NCI-H345 (cell line): ENCODE data around the gene CAMK2A.

Experiments used
- DNase-seq: peaks from one replicate; lab custom pipeline; 2025; lab: John Stamatoyannopoulos, UW

The CAMK2A gene

DNA sequence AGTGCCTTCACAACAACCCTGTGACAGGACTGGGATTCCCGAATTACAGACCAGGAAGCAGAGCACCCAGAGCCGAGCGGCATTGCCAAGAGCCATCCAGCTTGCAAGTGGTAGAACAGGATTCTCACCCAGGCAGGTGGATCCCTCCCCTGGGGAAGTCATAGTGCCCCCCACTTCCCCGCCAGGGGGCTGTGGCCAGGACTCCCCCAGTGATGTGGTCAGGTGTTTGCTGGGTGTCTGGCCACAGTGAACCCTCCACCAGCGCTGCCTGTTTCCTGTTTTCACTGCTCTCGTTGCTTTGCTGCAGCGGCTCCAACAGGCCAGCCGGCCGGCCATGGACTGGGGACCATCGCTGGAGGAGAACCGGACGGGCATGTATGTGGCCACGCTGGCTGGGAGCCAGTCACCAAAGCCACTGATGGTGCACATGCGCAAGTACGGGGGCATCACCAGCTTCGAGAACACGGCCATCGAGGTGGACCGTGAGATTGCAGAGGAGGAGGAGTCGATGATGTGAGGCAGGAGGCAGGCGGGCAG, 80.4 kb downstream of the CAMK2A start:
- DNase-seq = no peak

DNA sequence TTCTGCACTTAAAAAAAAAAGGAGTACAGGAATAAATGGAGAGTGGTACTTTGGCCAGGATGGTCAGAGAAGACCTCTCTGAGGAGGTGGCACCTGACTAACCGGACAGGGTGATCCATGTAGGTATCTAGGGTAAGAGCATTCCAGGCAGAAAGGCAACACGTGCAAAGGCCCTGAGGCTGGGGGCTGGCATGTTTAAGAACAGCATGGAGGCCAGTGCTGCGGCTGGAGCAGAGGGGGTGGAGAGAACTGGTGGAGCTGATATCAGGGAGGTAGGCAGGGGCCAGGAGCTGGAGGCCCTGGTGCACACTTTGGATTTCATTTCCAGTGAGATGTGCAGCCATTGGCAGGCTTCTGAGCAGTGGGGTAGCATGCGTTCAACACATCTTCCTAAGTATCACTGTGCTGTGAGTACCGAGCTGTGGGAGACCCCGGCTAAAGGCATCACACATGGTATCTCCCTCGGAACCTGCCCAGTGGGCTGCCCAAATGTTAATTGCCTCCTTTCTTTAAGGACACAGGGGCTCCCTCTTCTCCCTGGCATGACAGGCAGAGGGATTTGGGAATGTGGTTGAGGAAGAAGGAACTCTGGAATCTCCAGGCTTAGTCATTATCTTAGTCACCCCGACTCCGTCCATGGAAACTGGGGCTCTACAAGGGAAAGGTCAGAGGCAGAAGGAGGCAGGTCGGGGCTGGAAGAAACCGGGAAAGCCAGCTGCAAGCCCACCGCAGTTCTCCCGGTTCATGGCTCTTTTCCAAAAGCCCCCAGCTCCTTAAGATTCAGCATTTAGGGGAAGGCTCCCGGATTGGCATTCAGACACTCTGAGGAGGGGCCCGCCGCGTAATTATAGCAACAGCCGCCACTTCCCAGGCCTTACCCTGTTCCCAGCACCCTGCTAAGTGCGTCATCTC, 81.1 kb downstream of the CAMK2A start:
- DNase-seq = no peak

DNA sequence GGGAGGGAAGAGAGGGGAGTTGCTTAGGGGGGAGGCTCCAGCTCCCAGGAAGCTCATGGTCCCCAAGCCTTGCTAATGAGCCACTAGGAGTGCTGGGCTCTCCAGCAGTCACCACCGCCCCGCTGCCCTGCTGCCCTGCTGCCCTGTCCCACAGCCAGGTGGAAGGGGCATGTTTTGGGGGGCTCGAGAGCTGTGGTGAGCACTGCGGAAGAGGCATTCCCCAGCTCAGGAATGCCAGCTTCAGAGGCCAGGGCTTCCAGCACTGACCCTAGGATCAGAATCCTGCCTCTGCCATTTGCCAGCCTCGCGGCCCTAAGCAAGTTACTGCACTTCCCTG, 82.8 kb downstream of the CAMK2A start:
- DNase-seq = no peak

DNA sequence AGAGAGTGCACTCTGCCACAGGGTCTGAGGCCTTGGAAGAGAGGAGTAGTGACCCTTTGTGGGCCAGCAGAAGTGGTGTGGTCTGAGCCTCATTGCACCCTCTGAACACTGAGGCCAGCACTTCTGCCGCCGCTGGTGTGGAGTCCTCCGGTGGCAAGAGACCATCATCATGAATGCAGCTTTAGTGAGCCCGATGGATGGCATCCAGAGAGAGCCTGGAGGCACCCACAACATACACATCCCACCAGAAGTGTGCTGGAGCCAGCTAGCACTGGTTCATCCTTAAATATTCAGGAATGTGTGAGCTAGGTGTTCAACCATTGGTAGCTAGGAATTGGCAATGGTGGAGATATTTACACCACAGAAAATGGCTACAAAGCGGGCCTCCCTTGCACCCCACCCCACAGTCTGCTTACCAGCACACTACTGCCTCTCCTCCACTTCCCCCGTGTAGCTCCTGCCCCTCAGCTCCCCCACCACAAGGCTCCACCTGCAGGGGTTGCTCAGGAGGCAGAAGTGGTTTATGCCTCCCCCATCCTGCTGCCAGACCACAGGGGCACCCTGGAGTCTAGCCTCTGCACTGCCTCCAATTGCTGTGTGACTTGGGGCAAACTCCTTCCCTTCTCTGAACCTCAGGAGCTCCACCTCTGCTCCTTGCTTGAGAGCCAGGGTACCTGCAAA, 83.3 kb downstream of the CAMK2A start:
- no peak for DNase-seq

DNA sequence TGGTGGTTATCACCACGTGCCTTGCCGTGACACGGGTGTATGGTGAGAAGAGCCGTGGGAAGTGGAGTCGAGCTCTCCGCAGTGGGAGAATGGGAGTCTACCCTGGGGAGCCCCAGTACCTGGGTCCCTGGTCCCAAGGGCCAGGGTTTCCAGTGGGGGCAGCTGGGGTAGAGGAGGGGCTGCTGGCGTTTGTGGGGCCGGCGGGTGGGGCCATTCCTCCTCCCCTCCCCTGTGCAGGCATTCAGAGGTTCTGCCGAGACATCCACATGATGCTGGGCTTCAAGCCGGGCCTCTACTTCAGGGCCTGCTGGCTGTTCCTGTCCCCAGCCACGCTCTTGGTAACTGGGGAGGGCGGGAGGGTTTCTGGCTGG, 85.0 kb downstream of the CAMK2A start:
- DNase-seq = no peak

DNA sequence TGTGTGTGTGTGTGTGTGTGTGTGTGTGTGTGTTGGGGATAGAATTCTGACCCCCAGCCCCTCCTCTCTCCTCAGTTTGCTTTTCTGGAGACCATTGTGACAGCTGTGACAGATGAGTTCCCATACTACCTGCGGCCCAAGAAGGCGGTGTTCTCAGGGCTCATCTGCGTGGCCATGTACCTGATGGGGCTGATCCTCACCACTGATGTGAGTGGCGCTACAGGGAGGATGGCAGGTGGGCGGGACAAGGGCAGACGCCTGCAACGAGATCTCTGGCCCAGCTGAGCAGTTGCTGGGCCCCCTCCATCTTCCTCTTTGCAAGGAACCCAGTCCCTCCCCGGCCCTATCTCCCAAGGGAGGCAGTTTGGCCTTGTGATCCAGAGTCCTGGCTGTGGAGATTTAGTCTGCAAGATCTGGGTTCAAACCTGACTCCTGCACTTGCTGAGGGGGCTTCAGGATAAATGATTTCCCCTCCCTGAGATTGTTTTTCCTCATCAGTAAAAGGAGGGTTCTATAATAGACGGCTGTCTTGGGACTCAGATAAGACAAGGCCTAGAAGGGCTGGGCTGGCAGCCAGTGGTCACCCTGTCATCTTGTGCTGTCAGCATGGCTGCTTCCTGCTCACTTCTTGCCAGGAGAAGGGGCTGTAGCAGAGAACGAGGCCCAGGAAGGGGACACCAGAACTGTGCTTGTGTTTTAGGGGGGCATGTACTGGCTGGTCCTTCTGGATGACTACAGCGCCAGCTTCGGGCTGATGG, 85.6 kb downstream of the CAMK2A start:
- no peak for DNase-seq

DNA sequence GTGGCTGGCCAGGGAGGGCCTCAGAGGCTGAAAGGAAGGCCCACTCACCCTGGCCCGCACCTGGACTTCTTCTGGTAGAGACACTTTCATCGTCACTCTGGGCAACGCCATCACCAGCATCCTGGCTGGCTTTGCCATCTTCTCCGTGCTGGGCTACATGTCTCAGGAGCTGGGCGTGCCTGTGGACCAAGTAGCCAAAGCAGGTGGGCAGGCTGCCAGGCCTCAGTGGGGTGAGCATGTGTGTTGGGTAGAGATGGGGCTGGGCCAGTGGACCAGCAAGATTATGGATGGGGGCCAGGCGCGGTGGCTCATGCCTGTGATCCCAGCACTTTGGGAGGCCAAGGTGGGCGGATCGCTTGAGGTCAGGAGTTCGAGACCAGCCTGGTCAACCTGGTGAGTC, 87.1 kb downstream of the CAMK2A start:
- no peak for DNase-seq

DNA sequence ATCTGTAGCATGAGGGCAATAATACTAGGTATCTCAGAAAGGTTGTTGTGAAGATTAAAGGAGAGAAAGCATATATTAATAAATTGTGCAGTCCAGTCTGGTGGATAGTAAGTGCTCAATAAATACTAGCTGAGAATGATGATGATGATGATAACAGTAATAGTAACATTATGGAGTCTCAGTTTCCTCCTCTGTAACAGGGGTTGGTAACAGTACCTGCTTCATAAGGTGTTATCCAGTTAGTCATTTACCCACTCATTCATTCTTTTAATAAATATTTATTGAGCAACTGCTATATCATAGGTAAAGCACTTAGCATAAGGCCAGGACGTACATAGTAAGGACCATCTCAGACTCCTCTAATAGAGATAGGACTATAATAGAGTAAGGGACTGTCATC, 92.1 kb downstream of the CAMK2A start:
- no peak for DNase-seq

DNA sequence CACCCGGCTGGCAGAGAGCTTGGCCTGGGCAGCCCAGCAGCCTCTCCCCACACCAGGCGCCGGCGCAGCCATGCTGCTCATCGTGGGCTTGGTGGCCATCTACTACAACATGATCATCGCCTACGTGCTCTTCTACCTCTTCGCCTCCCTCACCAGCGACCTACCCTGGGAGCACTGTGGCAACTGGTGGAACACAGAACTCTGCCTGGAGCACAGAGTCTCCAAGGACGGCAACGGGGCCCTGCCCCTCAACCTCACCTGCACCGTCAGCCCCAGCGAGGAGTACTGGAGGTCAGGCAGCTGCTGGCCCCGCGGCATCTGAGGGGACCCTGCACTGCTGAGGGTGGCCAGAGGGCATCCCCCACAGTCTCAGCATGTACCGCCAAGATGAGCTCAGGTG, 92.6 kb downstream of the CAMK2A start:
- no peak for DNase-seq

DNA sequence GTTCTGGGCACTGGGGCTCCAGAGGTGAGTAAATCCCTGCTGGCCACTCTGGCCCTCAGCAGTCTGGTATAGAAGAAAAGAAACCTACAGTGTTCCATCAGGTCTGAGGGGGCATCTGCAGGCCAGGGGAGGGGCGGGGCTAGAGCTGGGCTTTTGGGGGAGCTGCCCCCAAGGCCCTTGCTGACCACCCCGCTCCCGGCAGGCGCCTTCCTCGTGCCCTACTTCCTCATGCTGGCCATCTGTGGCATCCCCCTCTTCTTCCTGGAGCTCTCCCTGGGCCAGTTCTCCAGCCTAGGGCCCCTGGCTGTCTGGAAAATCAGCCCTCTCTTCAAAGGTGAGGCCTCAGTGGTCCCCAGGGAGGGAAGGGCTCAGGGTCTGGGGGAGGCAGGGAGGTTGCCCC, 93.1 kb downstream of the CAMK2A start:
- no peak for DNase-seq

DNA sequence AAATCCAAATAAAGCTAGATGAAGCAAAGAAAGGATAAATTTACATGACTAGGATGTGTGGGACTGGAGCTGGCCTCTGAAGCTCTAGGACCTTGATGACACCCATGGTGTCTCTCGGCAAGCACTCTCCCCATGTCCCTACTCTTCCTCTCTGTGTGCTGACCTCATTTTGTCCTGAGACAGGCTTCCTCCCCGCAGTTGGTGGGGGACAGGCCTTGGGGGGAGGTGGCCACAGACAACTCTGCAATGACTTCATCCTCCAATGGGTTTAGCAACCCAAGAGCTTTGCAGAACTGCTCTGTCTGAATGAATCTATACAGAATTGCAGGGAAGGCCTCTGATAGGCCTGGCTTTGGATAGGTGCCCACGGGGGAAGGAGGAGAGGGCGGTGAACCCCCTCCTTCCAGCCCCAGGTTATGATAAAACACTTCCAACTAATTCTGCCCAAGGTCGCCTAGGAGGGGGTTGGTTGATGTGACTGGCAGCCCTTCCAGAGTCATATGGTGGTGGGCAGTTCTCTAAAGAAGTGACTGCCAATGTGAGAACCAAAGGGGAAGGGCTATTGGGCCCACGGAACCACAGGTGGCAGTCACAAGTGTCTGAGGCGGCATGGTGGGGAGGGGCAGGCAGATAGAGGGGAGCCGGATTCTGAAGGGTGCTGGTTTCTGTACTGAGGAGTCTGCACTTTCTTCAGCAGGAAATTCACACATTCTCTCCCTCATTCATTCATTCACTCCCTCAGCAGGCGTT, 93.7 kb downstream of the CAMK2A start:
- DNase-seq = no peak

DNA sequence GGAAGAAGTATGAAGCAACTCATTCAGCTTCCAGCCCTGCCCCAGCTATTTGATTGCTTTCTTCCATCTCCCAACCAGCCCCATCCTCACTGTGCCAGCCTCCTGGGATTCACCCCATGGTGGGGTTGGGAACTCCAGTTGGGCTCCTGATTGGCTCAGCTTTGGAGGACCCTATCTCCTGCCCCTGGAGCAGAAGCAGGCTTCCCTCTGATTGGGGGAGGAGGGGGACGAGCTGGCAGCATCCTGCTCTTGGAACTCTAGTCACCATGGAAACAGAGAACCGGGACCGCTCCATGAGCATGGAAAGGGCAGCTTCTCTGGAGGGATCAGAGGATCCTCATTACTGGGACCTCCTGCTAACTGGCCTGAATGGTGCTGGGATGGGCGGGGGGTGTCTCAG, 97.1 kb downstream of the CAMK2A start:
- no peak for DNase-seq

DNA sequence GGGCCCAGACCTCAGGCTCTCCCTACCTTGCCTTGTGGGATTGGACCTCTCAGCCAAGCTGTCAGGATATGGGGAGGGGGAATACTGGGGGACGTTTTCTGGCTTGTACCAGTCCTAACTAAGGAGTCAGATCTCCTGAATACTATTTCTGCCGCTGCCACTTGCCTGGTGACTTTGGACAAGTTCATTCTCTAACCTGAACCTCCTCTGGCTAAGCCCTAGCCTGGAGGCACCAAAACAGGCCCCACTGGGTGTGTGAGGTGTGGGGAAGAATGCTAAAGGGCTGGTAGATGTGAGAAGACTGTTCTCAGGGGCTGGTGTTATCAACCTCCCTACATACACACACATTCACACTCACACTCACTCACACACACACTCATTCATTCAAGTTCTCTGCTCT, 98.6 kb downstream of the CAMK2A start:
- DNase-seq = no peak

DNA sequence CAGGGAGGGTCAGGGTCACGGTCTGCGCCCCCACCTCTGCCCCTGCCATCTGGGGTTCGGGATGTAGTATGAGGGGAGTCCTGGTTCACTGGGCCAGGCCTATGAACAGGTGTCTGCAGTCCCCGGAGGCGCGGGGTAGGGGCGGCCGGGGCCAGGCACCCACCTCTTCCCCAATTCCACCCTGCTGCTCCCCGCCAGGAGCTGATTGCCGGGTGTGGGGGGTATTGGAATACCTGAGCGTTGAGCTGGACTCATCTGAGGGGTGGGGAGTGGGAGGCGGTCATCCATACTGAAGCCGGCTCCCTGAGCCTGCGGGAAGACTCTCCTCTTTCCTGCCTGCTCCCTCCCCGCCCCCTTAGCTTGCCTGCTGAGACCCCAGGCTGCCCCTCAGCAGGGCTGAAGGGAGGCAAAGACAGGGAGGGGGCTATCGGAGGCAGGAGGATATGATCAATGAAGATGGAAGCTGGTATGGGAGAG, 99.0 kb downstream of the CAMK2A start:
- DNase-seq = no peak

DNA sequence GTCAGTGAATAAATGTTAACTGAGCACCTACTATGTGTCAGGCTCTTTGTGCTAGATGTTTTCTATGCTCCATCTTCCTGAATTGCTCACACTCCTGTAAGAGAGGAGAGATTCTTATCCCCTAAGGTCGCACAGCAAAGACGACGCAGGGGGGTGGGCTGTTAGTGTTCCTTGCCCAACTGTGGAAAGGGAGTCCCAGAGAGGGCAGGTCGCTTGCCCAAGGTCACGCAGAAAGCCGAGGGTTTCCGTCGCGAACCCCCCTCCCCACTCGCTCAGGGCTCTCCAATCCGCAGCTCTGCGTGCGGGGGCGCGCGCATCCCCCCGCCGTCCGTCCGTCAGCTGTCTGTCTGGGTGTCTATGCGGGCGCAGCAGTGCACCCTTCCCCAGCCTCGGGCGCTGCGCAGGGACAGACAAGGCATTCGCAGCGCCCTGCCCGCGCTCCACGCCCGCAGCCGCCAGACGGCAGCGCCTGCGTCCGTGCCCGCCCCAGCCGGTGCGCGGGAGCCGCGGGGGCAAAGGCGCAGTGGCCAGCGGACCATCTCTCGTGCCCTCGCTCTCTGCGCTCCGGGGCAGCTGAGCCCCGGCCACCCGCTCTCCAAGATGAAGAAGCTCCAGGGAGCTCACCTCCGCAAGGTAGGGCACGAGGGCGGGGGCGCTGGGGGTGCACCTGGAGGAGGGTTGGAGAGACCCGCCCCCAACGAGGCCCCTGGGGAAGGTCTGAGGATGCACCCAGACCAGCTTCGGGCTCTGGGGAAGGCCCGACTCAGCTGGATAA, 99.7 kb downstream of the CAMK2A start, which contains the start of gene SLC6A7:
SLC6A7 (plus strand) TSS at position 335 of the 775 bp plus-strand sequence; CDS start at position 601, 266 bp downstream.
- DNase-seq = no peak

DNA sequence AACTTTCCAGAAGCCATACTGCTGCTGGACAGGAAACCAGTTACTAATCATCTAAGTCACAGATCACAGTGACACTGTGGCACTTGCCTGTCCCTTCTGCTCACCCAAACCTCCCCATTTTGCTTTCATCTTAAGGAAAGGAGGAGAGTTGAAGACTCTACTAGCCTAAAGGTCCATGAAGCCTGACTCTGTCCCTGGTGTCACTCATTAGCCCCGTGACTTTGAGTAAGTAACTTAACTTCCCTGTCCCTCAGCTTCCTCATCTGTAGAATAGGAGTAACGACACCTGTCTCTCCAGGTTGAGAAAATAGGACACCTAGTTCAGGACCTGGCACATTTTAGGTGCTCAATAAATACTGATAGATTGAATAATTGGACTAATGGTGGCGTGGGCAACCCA, 100.2 kb downstream of the CAMK2A start:
- DNase-seq = no peak

DNA sequence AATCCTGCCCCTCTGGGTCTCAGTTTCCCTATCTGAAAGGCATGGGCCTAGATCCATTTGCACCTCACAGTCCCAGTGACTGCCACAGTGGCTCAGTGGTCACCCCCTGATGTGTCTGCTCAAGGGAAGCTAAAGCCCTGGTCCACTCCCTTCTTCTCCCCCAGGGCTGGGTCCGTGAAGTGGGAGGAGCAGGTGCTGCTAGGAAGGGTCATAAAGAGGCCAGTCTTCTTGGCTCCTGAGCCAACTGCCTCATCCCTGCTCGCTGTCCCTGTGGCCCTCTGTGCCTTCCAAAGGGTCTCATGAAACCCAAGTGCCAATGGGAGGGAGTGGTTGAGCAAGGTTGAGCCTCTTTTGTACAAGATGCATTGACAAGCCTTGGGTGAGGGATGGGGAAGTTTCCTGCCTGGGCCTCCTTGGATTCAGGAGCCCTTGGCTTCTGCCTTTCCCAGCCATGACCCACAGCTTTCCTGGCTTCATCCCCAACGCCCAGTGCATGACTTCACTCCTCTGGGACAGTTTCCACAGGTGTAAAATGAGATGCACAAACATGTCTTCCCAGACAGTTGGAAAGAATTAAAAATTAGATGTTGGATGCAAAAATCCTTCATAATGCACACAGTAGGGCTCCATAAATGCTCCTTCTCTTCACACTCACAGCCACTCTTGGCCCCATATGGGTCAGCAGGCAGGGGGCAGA, 101.3 kb downstream of the CAMK2A start:
- DNase-seq = no peak

DNA sequence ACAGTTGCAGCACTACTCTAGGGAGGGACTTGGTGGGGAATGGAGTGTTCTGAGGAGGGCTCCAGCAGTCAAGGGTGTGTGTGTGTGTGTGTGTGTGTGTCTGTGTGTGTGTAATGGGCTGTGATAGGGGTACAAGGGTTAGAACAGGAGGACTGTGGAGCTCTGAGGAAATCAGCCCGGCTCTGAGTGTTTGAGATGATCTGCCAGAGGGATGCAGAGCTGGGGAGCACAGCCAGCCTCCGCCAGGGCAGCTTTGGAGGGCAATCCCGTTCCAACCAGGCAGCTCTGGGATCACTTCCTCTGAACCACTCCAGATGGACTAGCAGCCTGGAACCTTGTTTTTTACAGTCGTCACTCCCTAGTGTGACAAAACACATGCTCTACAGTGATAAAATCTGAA, 102.7 kb downstream of the CAMK2A start:
- no peak for DNase-seq

DNA sequence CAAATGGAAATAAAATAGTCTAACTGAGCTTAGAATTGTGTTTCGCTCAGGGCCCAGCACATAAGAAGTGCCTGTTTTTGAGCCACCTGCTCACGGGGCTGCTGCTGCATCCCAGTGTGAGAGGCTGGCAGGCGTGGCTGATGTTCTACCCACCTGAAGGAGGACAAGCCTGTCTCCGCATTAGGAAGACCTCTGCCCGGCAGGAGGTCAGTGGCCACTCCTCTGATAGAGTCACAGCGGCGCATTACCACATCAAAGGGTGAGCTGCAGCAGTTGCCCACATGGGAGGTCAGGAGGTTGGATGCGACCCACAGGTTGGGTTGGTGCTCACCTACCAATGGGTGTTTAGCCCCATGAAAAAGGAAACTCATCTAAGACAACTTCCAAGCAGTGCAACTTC, 103.4 kb downstream of the CAMK2A start:
- DNase-seq = no peak
